ENCODE data around the gene LPO. TPM values are rescaled to one million over a fixed set of nuclear protein-coding genes. Genes with fewer than 3 reads are reported as not detected.
A peak's percentile ranks its signal among the peaks of the same experiment; 100 is the strongest.

The LPO gene
- total and polyA plus RNA-seq, 9 of the 15 experiments (the other 6 are each of a cell fraction or from before 2014, with no cell fraction given): 0.07 to 0.11 TPM; not detected in 7

DNA sequence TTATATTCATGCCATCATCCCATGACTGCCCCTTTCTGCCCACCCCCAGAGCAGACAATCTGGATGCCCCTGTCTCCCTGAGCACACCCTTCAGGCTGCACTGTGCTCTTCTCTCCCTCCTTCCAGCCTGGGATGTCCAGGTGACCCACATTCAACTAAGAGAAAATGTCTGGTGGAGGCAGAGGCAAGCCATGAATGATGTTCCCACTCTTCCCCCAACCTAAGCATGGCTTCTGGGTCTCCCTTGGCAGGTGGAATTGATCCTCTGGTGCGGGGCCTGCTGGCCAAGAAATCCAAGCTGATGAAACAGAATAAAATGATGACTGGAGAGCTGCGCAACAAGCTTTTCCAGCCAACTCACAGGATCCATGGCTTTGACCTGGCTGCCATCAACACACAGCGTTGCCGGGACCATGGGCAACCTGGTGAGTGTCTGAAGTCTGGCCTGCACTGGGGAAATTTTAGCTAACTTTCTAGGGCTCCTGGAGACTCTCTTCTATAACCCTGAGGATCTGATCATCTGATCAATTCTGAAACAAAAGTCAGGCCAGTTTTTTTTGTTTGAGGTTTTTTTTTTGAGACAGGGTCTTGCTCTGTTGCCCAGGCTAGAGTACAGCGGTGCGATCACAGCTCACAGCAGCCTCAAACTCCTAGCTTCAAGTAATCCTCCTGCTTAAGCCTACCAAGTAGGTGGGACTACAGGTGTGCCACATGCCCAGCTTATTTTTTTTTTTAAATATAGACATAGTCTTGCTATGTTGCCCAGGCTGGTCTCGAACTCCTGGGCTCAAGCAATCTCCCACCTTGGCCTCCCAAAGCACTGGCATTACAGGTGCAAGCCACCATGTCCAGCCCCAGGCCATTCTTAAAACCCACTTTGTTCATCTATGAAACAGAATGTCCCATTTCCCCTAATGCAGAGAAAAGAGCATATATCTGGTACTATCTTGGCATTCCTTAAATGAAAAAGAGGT, 27.8 kb downstream of the LPO start (continued):
- no peak for TF ChIP-seq PURB (CRISPR knock-in tag; IDR thresholded peaks at IDR 0.05; ENCODE audit: low read depth)

DNA sequence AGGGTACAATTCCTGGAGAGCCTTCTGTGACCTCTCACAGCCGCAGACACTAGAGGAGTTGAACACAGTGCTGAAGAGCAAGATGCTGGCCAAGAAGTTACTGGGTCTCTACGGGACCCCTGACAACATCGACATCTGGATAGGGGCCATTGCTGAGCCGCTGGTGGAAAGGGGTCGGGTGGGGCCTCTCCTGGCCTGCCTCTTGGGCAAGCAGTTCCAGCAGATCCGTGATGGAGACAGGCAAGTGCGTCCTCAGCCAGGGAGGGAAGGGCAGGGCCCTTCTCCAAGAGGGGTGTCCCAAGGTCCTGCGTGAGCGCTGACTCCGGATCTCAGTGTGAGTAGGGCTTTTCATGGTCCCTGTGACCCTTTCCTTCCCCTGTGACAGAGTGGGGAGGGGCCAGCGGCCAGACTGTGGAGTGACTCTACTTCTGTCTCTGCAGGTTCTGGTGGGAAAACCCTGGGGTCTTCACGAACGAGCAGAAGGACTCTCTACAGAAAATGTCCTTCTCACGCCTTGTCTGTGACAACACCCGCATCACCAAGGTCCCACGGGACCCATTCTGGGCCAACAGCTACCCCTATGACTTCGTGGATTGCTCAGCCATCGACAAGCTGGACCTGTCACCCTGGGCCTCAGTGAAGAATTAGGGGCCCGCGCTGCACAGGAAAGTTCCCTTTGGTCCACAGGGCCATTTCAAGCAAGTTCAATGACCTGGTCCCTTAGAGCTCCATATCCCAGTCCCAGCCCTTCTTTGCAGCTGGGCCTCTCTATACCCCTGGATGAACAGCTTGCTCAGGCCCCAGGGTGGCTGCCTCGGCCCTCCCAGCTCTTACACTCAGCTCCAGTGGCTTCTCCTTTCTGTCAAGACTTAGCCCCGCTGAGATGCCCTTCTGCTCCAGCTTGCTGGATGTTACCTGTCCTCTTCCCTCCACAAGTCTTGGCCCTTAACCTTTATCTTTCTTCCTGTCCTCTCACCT, 29.3 kb downstream of the LPO start:
- ChIA-PET POLR2A (no interaction called here), CTCF (ENCODE audit: low intra/inter-chr PET ratio) (no interaction called here)
- no peak overlapping the region for H3K9ac ChIP-seq (ENCODE audit: insufficient read depth in 1 of 2, low read depth in 2 of 2, low read length in 2 of 2)
- intact Hi-C loops (cut with micrococcal nuclease) (no loop called here), in situ Hi-C loops (cut with MboI) (no loop called here)
- H3K4me3 ChIP-seq: no peak overlapping the region
- peaks cover 35 to 80% of the 10 kb centered on the region in 2 experiments for H3K27me3 ChIP-seq (ENCODE audit: control insufficient read depth in 2 of 2, insufficient read depth in 2 of 2, low read length in 2 of 2)
- no peak overlapping the region for H2AFZ ChIP-seq (ENCODE audit: low read depth, low read length)
- FAIRE-seq (no peak), DNase-seq (ENCODE audit: extremely low read depth in 1 of 4, low spot score in 3 of 4) (peak in 1 of 4 experiments; percentile 5), ATAC-seq (no peak)
- no peaks in the 10 kb centered on the region for H3K9me1 ChIP-seq (ENCODE audit: control insufficient read depth, insufficient read depth, low read length)
- H4K20me1 ChIP-seq (replicated peaks; ENCODE audit: control insufficient read depth, insufficient read depth, low read length): peaks cover 5% of the 10 kb centered on the region
- WGBS (ENCODE audit: insufficient coverage, low coverage, missing lambda C conversion rate): 6% methylated on average over 22 of the region's 22 CpGs
- BruUV-seq (replicated peaks): no TSS peak
- no peaks in the 10 kb centered on the region for H3K9me3 ChIP-seq (replicated peaks; ENCODE audit: control insufficient read depth, insufficient read depth, low read depth, low read length)
- H3K4me2 ChIP-seq (ENCODE audit: insufficient read depth, low read length): no peak overlapping the region
- H3K79me2 ChIP-seq (ENCODE audit: control insufficient read depth, insufficient read depth, low read length): no peaks in the 10 kb centered on the region
- no peak overlapping the region for H3K27ac ChIP-seq (ENCODE audit: extremely low read depth, low read depth, low read length)
- H3K4me1 ChIP-seq (replicated peaks in 1 of 2; ENCODE audit: control insufficient read depth in 2 of 2, insufficient read depth in 2 of 2, low read length in 2 of 2): peaks cover 0 to 6% of the 10 kb centered on the region in 2 experiments; a peak in 1 of 5 replicates
- H3K36me3 ChIP-seq (ENCODE audit: control insufficient read depth, insufficient read depth, low read length): no peaks in the 10 kb centered on the region
- TF ChIP-seq ZFX (CRISPR knock-in tag; IDR thresholded peaks at IDR 0.05) (no peak), CBFA2T2 (conservative IDR thresholded peaks at IDR 0.05) (no peak), PYGO2 (tag; IDR thresholded peaks at IDR 0.05) (no peak), TSHZ1 (CRISPR knock-in tag; IDR thresholded peaks at IDR 0.05) (no peak), RAD51 (IDR thresholded peaks at IDR 0.05; ENCODE audit: borderline replicate concordance, low read depth) (no peak), STAG1 (CRISPR knock-in tag; IDR thresholded peaks at IDR 0.05; ENCODE audit: borderline replicate concordance) (no peak)

Data from K562 (cell line).